ENCODE measurements around the gene MVB12B.

DNA sequence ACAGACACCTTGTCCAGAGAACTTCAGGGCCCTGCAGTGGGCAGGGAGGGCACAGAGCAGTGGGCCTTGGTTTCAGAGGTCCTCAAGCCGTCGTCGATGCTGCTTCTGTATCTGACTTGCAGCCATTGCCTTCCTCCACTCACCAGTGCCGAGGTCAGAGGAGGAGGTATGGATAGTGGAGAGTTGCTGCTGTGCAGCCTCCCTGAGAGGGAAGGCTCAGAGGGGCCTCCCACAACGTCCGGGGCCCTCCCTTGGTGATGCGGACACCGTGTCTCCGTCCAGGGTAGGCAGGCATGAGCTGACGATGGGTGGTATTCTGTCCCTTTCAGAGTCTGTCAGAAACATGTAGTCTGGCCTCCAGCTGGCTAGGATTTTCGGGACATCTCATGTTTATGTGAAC is 73.9 kb downstream of the MVB12B start:
- TF ChIP-seq, protein P1, sequence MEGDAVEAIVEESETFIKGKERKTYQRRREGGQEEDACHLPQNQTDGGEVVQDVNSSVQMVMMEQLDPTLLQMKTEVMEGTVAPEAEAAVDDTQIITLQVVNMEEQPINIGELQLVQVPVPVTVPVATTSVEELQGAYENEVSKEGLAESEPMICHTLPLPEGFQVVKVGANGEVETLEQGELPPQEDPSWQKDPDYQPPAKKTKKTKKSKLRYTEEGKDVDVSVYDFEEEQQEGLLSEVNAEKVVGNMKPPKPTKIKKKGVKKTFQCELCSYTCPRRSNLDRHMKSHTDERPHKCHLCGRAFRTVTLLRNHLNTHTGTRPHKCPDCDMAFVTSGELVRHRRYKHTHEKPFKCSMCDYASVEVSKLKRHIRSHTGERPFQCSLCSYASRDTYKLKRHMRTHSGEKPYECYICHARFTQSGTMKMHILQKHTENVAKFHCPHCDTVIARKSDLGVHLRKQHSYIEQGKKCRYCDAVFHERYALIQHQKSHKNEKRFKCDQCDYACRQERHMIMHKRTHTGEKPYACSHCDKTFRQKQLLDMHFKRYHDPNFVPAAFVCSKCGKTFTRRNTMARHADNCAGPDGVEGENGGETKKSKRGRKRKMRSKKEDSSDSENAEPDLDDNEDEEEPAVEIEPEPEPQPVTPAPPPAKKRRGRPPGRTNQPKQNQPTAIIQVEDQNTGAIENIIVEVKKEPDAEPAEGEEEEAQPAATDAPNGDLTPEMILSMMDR (IDR thresholded peaks at IDR 0.05), result no peak
- TF ChIP-seq POLR2A (IDR thresholded peaks at IDR 0.05), result no peak

Data from vagina (tissue), 2 donors.